Spleen (tissue), 11 donors: ENCODE data around the gene PCDHGB5. TPM values are rescaled to one million over a fixed set of nuclear protein-coding genes. Genes with fewer than 3 reads are reported as not detected.
A peak's percentile ranks its signal among the peaks of the same experiment; 100 is the strongest.

Source experiments
- DNase-seq: peaks from one replicate; pipeline ENCODE4 v3.0.0-alpha.2; 2020
- H3K27ac ChIP-seq, 8 donors: fragments of 200-600 bp; sonication (generic) in 7 of 8; 1 replicate in 4 of 8; 2 replicates in 4 of 8; pipeline versions ENCODE4 v1.5.0 to v1.8.0; 2016 to 2021; ENCODE audit warnings: inconsistent platforms in 4 of 8, mild to moderate bottlenecking in 4 of 8, moderate library complexity in 1 of 8
- H3K27me3 ChIP-seq, 7 donors: fragments of 200-600 bp; sonication (generic) in 6 of 7; replicated peaks in 1 of 7; 1 replicate in 4 of 7; 2 replicates in 3 of 7; pipeline versions ENCODE4 v1.5.0 to v1.8.0; 2016 to 2021; ENCODE audit warnings: inconsistent platforms in 3 of 7, mild to moderate bottlenecking in 1 of 7
- H3K36me3 ChIP-seq, 6 donors: fragments of 200-600 bp; sonication (generic) in 5 of 6; 1 replicate in 4 of 6; 2 replicates in 2 of 6; pipeline versions ENCODE4 v1.5.0 to v1.8.0; 2016 to 2021; ENCODE audit warnings: inconsistent platforms in 2 of 6
- H3K4me1 ChIP-seq, 6 donors: fragments of 200-600 bp; sonication (generic) in 5 of 6; 1 replicate in 3 of 6; 2 replicates in 3 of 6; pipeline versions ENCODE4 v1.5.0 to v1.8.0; 2016 to 2021; ENCODE audit warnings: inconsistent platforms in 3 of 6
- H3K4me3 ChIP-seq, 8 donors: fragments of 200-600 bp; sonication (generic) in 7 of 8; 1 replicate in 4 of 8; 2 replicates in 4 of 8; pipeline versions ENCODE4 v1.5.0 to v1.8.0; 2016 to 2021; ENCODE audit warnings: inconsistent platforms in 4 of 8, mild to moderate bottlenecking in 4 of 8, moderate library complexity in 2 of 8
- H3K9me3 ChIP-seq, 8 donors: fragments of 200-600 bp; sonication (generic) in 7 of 8; 1 replicate in 4 of 8; 2 replicates in 4 of 8; pipeline versions ENCODE4 v1.5.0 to v1.8.0; 2016 to 2021; ENCODE audit warnings: inconsistent platforms in 4 of 8
- CTCF ChIP-seq, 11 experiments: fragments of 200-600 bp in 7 of 11; fragments of 450-650 bp in 4 of 11; sonication (generic) in 4 of 11; IDR thresholded peaks in 8 of 11; conservative IDR thresholded peaks in 3 of 11; 1 replicate in 7 of 11; 2 replicates in 4 of 11; pipeline versions ENCODE4 v1.4.0 to v1.8.0; 2016 to 2021; ENCODE audit warnings: antibody characterized with exemption in 11 of 11, inconsistent platforms in 4 of 11, mild to moderate bottlenecking in 1 of 11
- POLR2A ChIP-seq, 3 donors: fragments of 450-650 bp; IDR thresholded peaks; one replicate each; pipeline ENCODE4 v1.5.1; 2017; ENCODE audit warnings: antibody characterized with exemption in 3 of 3, mild to moderate bottlenecking in 1 of 3
- POLR2AphosphoS5 ChIP-seq, 3 donors: sonication (generic); formaldehyde crosslinking; IDR thresholded peaks; one replicate each; pipeline ENCODE4 v1.5.1; 2017; ENCODE audit warnings: antibody characterized with exemption in 3 of 3
- WGBS, 5 donors: extraction: QIAGEN DNeasy Blood & Tissue Kit in 3 of 5; methylation state at CpG; one replicate each; pipeline versions ENCODE4 v1.1.5 to v1.1.7; 2013 to 2018; 5-methylcytosine and 5-hydroxymethylcytosine counted together
- intact Hi-C: fragments of 100-400 bp; cut with DNase I; formaldehyde crosslinking; loops from one replicate; pipeline ENCODE4 v1.15.0; 2023; ENCODE audit warnings: low total_unique reads
- polyA plus RNA-seq, 3 donors: library from polyadenylated mRNA; stranded (reverse); fragments of 200-250 nt; gene quantifications; one replicate each; pipeline ENCODE4 v1.2.1, GENCODE V29; 2013
- total RNA-seq, 7 donors: library from RNA; depleted of rRNA in 3 of 7; stranded (reverse); fragments of >200 nt in 3 of 7; fragmentation: NEBNext Ultra II Directional in 4 of 7; extraction: Animal tissue kit (Norgen Biotek cat#: 25700) in 4 of 7; gene quantifications; one replicate each; pipeline versions ENCODE4 v1.1.0 to v1.2.1, GENCODE V29; 2016 to 2021
- donor health status: healthy with polysubstance abuse.
- donor health status: DM: no; HTN: no; CAD: no; lungs with moderate emphysema.
- donor health status: DM: no; HTN: no; CAD: no.
- donor health status: Bipolar disorder and iron deficiency.
- donor health status: healthy.
- donor health status: DM: no; HTN: no; CAD: no.
- donor health status: DM: yes; HTN: yes; CAD: no.

Gene PCDHGB5
- total and polyA plus RNA-seq, 10 donors = 0.07 to 8.0 (median 5.1) TPM

GRCh38 chr5:141359790-141360426 is 37.8 kb upstream of the PCDHGB5 start, which contains the start of gene PCDHGB2:
TSS of gene PCDHGB2 (plus strand) at chr5:141359994. CDS start at chr5:141360136, 142 bp downstream.
- peaks cover 0 to 100% (median 97%) of the 10 kb centered on the region in 8 donors for H3K9me3 ChIP-seq
- peak within 1 kb of the TSS in 5 of 8 donors; percentile 2 to 60 (median 24) for H3K4me3 ChIP-seq
- intact Hi-C loops = no loop called here
- no peak for DNase-seq
- TF ChIP-seq CTCF (IDR thresholded peaks at IDR 0.05 in 8 of 11, conservative IDR thresholded peaks at IDR 0.05 in 3 of 11) = peak in 5 of 11 experiments; percentile 22 to 38 (median 27)
- no peak for TF ChIP-seq POLR2A (IDR thresholded peaks at IDR 0.05)
- no peak within 1 kb of the TSS for H3K27ac ChIP-seq
- no peaks in the 10 kb centered on the region for H3K4me1 ChIP-seq
- peaks cover 0 to 94% (median 16%) of the 10 kb centered on the region in 7 donors for H3K27me3 ChIP-seq
- WGBS, 5 donors = 15 to 23% (median 18%) methylated on average over 23 to 24 of the region's 24 CpGs
- peaks cover 0 to 7% (median 0%) of the 10 kb centered on the region in 6 donors for H3K36me3 ChIP-seq

- Histone ChIP-seq H3K36me3 (peaks cover 0 to 7% (median 0%) of the 10 kb centered on the region in 6 donors), H3K27me3 (peaks cover 0 to 94% (median 17%) of the 10 kb centered on the region in 7 donors), H3K27ac (no peak overlapping the region), H3K4me1 (no peaks in the 10 kb centered on the region), H3K9me3 (peaks cover 0 to 100% (median 97%) of the 10 kb centered on the region in 8 donors), H3K4me3 (peak overlapping the region in 1 of 8 donors; percentile 60)
- DNase-seq = no peak
- intact Hi-C loops = no loop called here
- 35 to 55% (median 47%) methylated on average over 15 of the region's 15 CpGs for WGBS, 5 donors
- TF ChIP-seq CTCF (IDR thresholded peaks at IDR 0.05 in 8 of 11, conservative IDR thresholded peaks at IDR 0.05 in 3 of 11) (no peak), POLR2AphosphoS5 (IDR thresholded peaks at IDR 0.05) (no peak), POLR2A (IDR thresholded peaks at IDR 0.05) (no peak)
Measured at GRCh38 chr5:141360685-141361084, 37.1 kb upstream of the PCDHGB5 start.

GRCh38 chr5:141362719-141363118 is 35.0 kb upstream of the PCDHGB5 start:
- H3K4me1 ChIP-seq = no peaks in the 10 kb centered on the region
- TF ChIP-seq CTCF (IDR thresholded peaks at IDR 0.05 in 8 of 11, conservative IDR thresholded peaks at IDR 0.05 in 3 of 11) = no peak
- no peak for TF ChIP-seq POLR2AphosphoS5 (IDR thresholded peaks at IDR 0.05)
- no peak for TF ChIP-seq POLR2A (IDR thresholded peaks at IDR 0.05)
- no peak overlapping the region for H3K27ac ChIP-seq
- DNase-seq = no peak
- intact Hi-C loops = no loop called here
- H3K36me3 ChIP-seq = peaks cover 0 to 7% (median 0%) of the 10 kb centered on the region in 6 donors
- H3K27me3 ChIP-seq = peaks cover 0 to 94% (median 30%) of the 10 kb centered on the region in 7 donors
- H3K9me3 ChIP-seq = peaks cover 0 to 99% (median 98%) of the 10 kb centered on the region in 8 donors
- no peak overlapping the region for H3K4me3 ChIP-seq

GRCh38 chr5:141363952-141364660 is 33.6 kb upstream of the PCDHGB5 start, which contains the start of gene PCDHGA5:
TSS of gene PCDHGA5 (plus strand) at chr5:141364162. CDS start at chr5:141364331, 169 bp downstream.
- H3K36me3 ChIP-seq = peaks cover 0 to 7% (median 0%) of the 10 kb centered on the region in 6 donors
- no peak for DNase-seq
- H3K4me1 ChIP-seq = no peaks in the 10 kb centered on the region
- TF ChIP-seq POLR2AphosphoS5 (IDR thresholded peaks at IDR 0.05) = no peak
- no peak for TF ChIP-seq CTCF (IDR thresholded peaks at IDR 0.05 in 8 of 11, conservative IDR thresholded peaks at IDR 0.05 in 3 of 11)
- no peak for TF ChIP-seq POLR2A (IDR thresholded peaks at IDR 0.05)
- H3K4me3 ChIP-seq = peak within 1 kb of the TSS in 1 of 8 donors; percentile 22
- intact Hi-C loops = no loop called here
- H3K27ac ChIP-seq = no peak within 1 kb of the TSS
- H3K9me3 ChIP-seq = peaks cover 0 to 100% (median 95%) of the 10 kb centered on the region in 8 donors
- peaks cover 0 to 95% (median 30%) of the 10 kb centered on the region in 7 donors for H3K27me3 ChIP-seq
- 23 to 33% (median 27%) methylated on average over 34 of the region's 34 CpGs for WGBS, 5 donors
